Measurements from ENCODE around the gene SLC25A10.

DNA sequence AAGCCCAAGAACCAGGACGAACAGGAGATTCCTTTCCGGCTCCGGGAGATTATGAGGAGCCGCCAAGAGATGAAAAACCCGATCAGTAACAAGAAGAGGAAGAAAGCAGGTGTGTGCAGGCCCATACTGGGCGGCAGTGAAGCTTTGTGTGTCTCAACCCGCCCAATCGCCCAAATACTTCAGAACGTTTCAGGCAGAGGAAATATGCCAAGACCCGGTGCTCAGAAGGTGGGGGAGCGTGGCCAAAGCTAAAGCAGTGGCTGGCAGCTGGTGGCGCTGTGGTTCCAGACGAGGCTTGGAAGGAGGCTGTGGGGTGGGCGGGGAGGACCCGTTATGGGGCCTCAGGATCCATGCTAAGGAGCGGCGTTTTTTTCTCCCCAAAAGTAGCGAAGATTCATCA, 44.3 kb upstream of the SLC25A10 start:
- TF ChIP-seq, protein P1, sequence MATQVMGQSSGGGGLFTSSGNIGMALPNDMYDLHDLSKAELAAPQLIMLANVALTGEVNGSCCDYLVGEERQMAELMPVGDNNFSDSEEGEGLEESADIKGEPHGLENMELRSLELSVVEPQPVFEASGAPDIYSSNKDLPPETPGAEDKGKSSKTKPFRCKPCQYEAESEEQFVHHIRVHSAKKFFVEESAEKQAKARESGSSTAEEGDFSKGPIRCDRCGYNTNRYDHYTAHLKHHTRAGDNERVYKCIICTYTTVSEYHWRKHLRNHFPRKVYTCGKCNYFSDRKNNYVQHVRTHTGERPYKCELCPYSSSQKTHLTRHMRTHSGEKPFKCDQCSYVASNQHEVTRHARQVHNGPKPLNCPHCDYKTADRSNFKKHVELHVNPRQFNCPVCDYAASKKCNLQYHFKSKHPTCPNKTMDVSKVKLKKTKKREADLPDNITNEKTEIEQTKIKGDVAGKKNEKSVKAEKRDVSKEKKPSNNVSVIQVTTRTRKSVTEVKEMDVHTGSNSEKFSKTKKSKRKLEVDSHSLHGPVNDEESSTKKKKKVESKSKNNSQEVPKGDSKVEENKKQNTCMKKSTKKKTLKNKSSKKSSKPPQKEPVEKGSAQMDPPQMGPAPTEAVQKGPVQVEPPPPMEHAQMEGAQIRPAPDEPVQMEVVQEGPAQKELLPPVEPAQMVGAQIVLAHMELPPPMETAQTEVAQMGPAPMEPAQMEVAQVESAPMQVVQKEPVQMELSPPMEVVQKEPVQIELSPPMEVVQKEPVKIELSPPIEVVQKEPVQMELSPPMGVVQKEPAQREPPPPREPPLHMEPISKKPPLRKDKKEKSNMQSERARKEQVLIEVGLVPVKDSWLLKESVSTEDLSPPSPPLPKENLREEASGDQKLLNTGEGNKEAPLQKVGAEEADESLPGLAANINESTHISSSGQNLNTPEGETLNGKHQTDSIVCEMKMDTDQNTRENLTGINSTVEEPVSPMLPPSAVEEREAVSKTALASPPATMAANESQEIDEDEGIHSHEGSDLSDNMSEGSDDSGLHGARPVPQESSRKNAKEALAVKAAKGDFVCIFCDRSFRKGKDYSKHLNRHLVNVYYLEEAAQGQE (IDR thresholded peaks at IDR 0.05; ENCODE audit: insufficient read depth in 1 of 2, low read depth in 2 of 2, low read length in 2 of 2) = no peak
- TF ChIP-seq POLR2AphosphoS5 (IDR thresholded peaks at IDR 0.05; ENCODE audit: low read depth, low read length) = no peak
